ENCODE results near the gene FZD8. TPM values are rescaled to one million over a fixed set of nuclear protein-coding genes. Genes with fewer than 3 reads are reported as not detected.

The FZD8 gene
- polyA plus RNA-seq, 1 donor (not counting 4 experiments of a cell fraction or from before 2014, with no cell fraction given): 1.5 TPM

- H3K4me1 ChIP-seq (ENCODE audit: control insufficient read depth, extremely low read depth, insufficient read depth, low read length): no peaks in the 10 kb centered on the region
- no peaks in the 10 kb centered on the region for H3K79me2 ChIP-seq (ENCODE audit: control insufficient read depth, insufficient read depth, low read length)
- no peaks in the 10 kb centered on the region for H3K36me3 ChIP-seq (ENCODE audit: control insufficient read depth in 2 of 2, extremely low read depth in 1 of 2, insufficient read depth in 2 of 2, low read length in 2 of 2)
- DNase-seq (ENCODE audit: low read depth, low spot score) (no peak), FAIRE-seq (no peak)
- H3K9me1 ChIP-seq (ENCODE audit: control insufficient read depth, extremely low read depth, insufficient read depth, low read length): no peaks in the 10 kb centered on the region
- H3K9me3 ChIP-seq (ENCODE audit: control insufficient read depth, low read depth, low read length): no peaks in the 10 kb centered on the region
- no peak for TF ChIP-seq EZH2 (IDR thresholded peaks at IDR 0.05; ENCODE audit: low read length)
- peak; percentile 17 to 52 (median 27) for TF ChIP-seq CTCF (optimal IDR thresholded peaks at IDR 0.05 in 1 of 3, IDR thresholded peaks at IDR 0.05 in 1 of 3, conservative IDR thresholded peaks at IDR 0.05 in 1 of 3; ENCODE audit: extremely low read depth in 1 of 3, insufficient read depth in 2 of 3, low read length in 3 of 3)
- H3K4me2 ChIP-seq (ENCODE audit: control insufficient read depth, extremely low read depth, insufficient read depth, low read depth, low read length): no peak overlapping the region
- peaks cover 13% of the 10 kb centered on the region for H3K27me3 ChIP-seq (ENCODE audit: control insufficient read depth, extremely low read depth, insufficient read depth, low read length)
- dilution Hi-C loops (cut with MboI; ENCODE audit: extremely low pct_ligation_motif_present, low sequenced_read_pairs): no loop called here
- no peaks in the 10 kb centered on the region for H4K20me1 ChIP-seq (ENCODE audit: control insufficient read depth, extremely low read depth, insufficient read depth, low read length)
- no peak overlapping the region for H3K4me3 ChIP-seq (ENCODE audit: control insufficient read depth in 2 of 3, extremely low read depth in 1 of 3, insufficient read depth in 2 of 3, low read depth in 1 of 3, low read length in 3 of 3)
- no peak overlapping the region for H3K27ac ChIP-seq (ENCODE audit: control insufficient read depth, insufficient read depth, low read length)
- no peak overlapping the region for H2AFZ ChIP-seq (ENCODE audit: control insufficient read depth, low read length)
- H3K9ac ChIP-seq (ENCODE audit: control insufficient read depth, extremely low read depth, insufficient read depth, low read length): no peak overlapping the region
These were observed 28.4 kb downstream of the FZD8 start for GRCh38 chr10:35613597-35614226.

- no peak for FAIRE-seq
- H3K9me1 ChIP-seq (ENCODE audit: control insufficient read depth, extremely low read depth, insufficient read depth, low read length): no peaks in the 10 kb centered on the region
- no peaks in the 10 kb centered on the region for H3K9me3 ChIP-seq (ENCODE audit: control insufficient read depth, low read depth, low read length)
- H2AFZ ChIP-seq (ENCODE audit: control insufficient read depth, low read length): no peak overlapping the region
- H4K20me1 ChIP-seq (ENCODE audit: control insufficient read depth, extremely low read depth, insufficient read depth, low read length): no peaks in the 10 kb centered on the region
- dilution Hi-C loops (cut with MboI; ENCODE audit: extremely low pct_ligation_motif_present, low sequenced_read_pairs): no loop called here
- no peak overlapping the region for H3K4me3 ChIP-seq (ENCODE audit: control insufficient read depth in 2 of 3, extremely low read depth in 1 of 3, insufficient read depth in 2 of 3, low read depth in 1 of 3, low read length in 3 of 3)
- H3K4me2 ChIP-seq (ENCODE audit: control insufficient read depth, extremely low read depth, insufficient read depth, low read depth, low read length): no peak overlapping the region
- no peaks in the 10 kb centered on the region for H3K4me1 ChIP-seq (ENCODE audit: control insufficient read depth, extremely low read depth, insufficient read depth, low read length)
- H3K9ac ChIP-seq (ENCODE audit: control insufficient read depth, extremely low read depth, insufficient read depth, low read length): no peak overlapping the region
- H3K27ac ChIP-seq (ENCODE audit: control insufficient read depth, insufficient read depth, low read length): no peak overlapping the region
- DNase-seq (ENCODE audit: low read depth, low spot score): no peak
- H3K36me3 ChIP-seq (ENCODE audit: control insufficient read depth in 2 of 2, extremely low read depth in 1 of 2, insufficient read depth in 2 of 2, low read length in 2 of 2): no peaks in the 10 kb centered on the region
- H3K79me2 ChIP-seq (ENCODE audit: control insufficient read depth, insufficient read depth, low read length): no peaks in the 10 kb centered on the region
- peaks cover 19% of the 10 kb centered on the region for H3K27me3 ChIP-seq (ENCODE audit: control insufficient read depth, extremely low read depth, insufficient read depth, low read length)
- TF ChIP-seq EZH2 (IDR thresholded peaks at IDR 0.05; ENCODE audit: low read length): no peak
- TF ChIP-seq CTCF (optimal IDR thresholded peaks at IDR 0.05 in 1 of 3, IDR thresholded peaks at IDR 0.05 in 1 of 3, conservative IDR thresholded peaks at IDR 0.05 in 1 of 3; ENCODE audit: extremely low read depth in 1 of 3, insufficient read depth in 2 of 3, low read length in 3 of 3): no peak
These were observed 29.0 kb downstream of the FZD8 start for GRCh38 chr10:35613107-35613440.

Data from keratinocyte (primary cell).